ENCODE results near the gene SERPINB7.

Gene SERPINB7

GRCh38 chr18:63848159-63848558, 72.9 kb downstream of the SERPINB7 start:
- no peak overlapping the region for H3K4me3 ChIP-seq (ENCODE audit: low read length)
- no peaks in the 10 kb centered on the region for H3K4me1 ChIP-seq (ENCODE audit: insufficient read depth, low read length)
- H3K9ac ChIP-seq (ENCODE audit: low read depth, low read length) = no peak overlapping the region
- no peak overlapping the region for H3K27ac ChIP-seq (ENCODE audit: low read depth, low read length)
- 51% methylated on average over 2 of the region's 2 CpGs for WGBS
- H3K36me3 ChIP-seq (ENCODE audit: insufficient read depth, low read length) = no peaks in the 10 kb centered on the region
- H3K27me3 ChIP-seq (ENCODE audit: insufficient read depth, low read length) = no peaks in the 10 kb centered on the region
- H3K9me3 ChIP-seq (ENCODE audit: insufficient read depth, low read depth, low read length) = no peaks in the 10 kb centered on the region

DNA sequence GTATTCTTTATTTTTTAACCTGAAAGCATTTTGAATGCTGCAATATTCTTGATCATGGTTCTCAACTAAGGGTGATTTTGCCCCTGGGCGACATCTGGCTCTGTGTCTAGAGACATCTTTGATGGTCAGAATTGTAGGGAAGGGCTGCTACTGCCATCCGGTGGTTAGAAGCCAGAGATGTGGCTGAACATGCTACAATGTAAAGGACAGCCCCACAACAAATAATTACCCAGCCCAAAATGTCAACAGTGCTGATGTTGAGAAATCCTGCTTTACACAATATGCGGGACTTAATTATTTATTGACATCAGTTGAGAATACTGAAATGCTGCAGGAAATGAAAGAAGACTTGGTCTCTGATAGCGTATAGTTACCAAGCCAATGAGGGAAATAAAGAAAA, 74.8 kb downstream of the SERPINB7 start:
- Histone ChIP-seq H3K9me3 (ENCODE audit: insufficient read depth, low read depth, low read length) (no peaks in the 10 kb centered on the region), H3K27me3 (ENCODE audit: insufficient read depth, low read length) (no peaks in the 10 kb centered on the region), H3K9ac (ENCODE audit: low read depth, low read length) (no peak overlapping the region), H3K27ac (ENCODE audit: low read depth, low read length) (no peak overlapping the region), H3K4me3 (ENCODE audit: low read length) (no peak overlapping the region), H3K36me3 (ENCODE audit: insufficient read depth, low read length) (no peaks in the 10 kb centered on the region), H3K4me1 (ENCODE audit: insufficient read depth, low read length) (no peaks in the 10 kb centered on the region)
- WGBS = 63% methylated on average over 4 of the region's 4 CpGs

- H3K9me3 ChIP-seq (ENCODE audit: insufficient read depth, low read depth, low read length) = no peaks in the 10 kb centered on the region
- H3K4me3 ChIP-seq (ENCODE audit: low read length) = no peak overlapping the region
- no peak overlapping the region for H3K9ac ChIP-seq (ENCODE audit: low read depth, low read length)
- H3K4me1 ChIP-seq (ENCODE audit: insufficient read depth, low read length) = no peaks in the 10 kb centered on the region
- no peak overlapping the region for H3K27ac ChIP-seq (ENCODE audit: low read depth, low read length)
- H3K36me3 ChIP-seq (ENCODE audit: insufficient read depth, low read length) = no peaks in the 10 kb centered on the region
- H3K27me3 ChIP-seq (ENCODE audit: insufficient read depth, low read length) = no peaks in the 10 kb centered on the region
- 91% methylated on average over 2 of the region's 2 CpGs for WGBS
Measured at GRCh38 chr18:63850636-63851035, 75.4 kb downstream of the SERPINB7 start.

Measured in HUES64 (cell line).